ENCODE results near the gene SAMD3. TPM values are rescaled to one million over a fixed set of nuclear protein-coding genes. Genes with fewer than 3 reads are reported as not detected.

SAMD3 gene
- polyA plus RNA-seq, 1 of the 3 experiments (the other 2 are of a cell fraction) = 16.0 TPM

GRCh38 chr6:130158056-130158455 is 64.7 kb downstream of the SAMD3 start:
- H3K27me3 ChIP-seq (ENCODE audit: insufficient read depth) = no peaks in the 10 kb centered on the region
- ChIA-PET POLR2A (no interaction called here), CTCF (no interaction called here)
- no peaks in the 10 kb centered on the region for H3K79me2 ChIP-seq (ENCODE audit: insufficient read depth)
- H3K36me3 ChIP-seq (replicated peaks in 1 of 2; ENCODE audit: control insufficient read depth in 1 of 2, insufficient read depth in 2 of 2, low read length in 1 of 2) = peaks cover 0 to 20% of the 10 kb centered on the region in 2 experiments
- H4K20me1 ChIP-seq (ENCODE audit: insufficient read depth) = no peaks in the 10 kb centered on the region
- peaks cover 7% of the 10 kb centered on the region for H3F3A ChIP-seq (replicated peaks; ENCODE audit: insufficient read depth)
- no peak overlapping the region for H2AFZ ChIP-seq (ENCODE audit: low read depth)
- H3K9ac ChIP-seq = no peak overlapping the region
- H3K9me2 ChIP-seq = no peaks in the 10 kb centered on the region
- H3K4me1 ChIP-seq (ENCODE audit: control insufficient read depth in 1 of 2, insufficient read depth in 2 of 2, low read depth in 1 of 2, low read length in 1 of 2) = no peaks in the 10 kb centered on the region
- H3K4me2 ChIP-seq = no peak overlapping the region
- no peak overlapping the region for H3K4me3 ChIP-seq (ENCODE audit: low read depth in 2 of 2, low read length in 1 of 2)
- WGBS (ENCODE audit: low lambda C conversion rate) = 76% methylated on average over 2 of the region's 2 CpGs
- H3K9me3 ChIP-seq = no peaks in the 10 kb centered on the region
- no peak for DNase-seq
- no peak for TF ChIP-seq NRF1 (IDR thresholded peaks at IDR 0.05; ENCODE audit: low read depth, low read length)
- H3K27ac ChIP-seq (ENCODE audit: low read depth in 2 of 2, low read length in 1 of 2) = no peak overlapping the region

- TF ChIP-seq FOXJ3 (CRISPR knock-in tag; IDR thresholded peaks at IDR 0.05) (no peak), PBX3 (IDR thresholded peaks at IDR 0.05) (no peak), FOXM1 (IDR thresholded peaks at IDR 0.05; ENCODE audit: low read depth) (no peak), RAD21 (IDR thresholded peaks at IDR 0.05; ENCODE audit: low read length) (no peak), FOSL2 (IDR thresholded peaks at IDR 0.05; ENCODE audit: borderline replicate concordance, low read depth) (no peak), NRF1 (IDR thresholded peaks at IDR 0.05; ENCODE audit: low read depth, low read length) (no peak), JUND (IDR thresholded peaks at IDR 0.05) (no peak), MEF2A (IDR thresholded peaks at IDR 0.05; ENCODE audit: borderline replicate concordance, low read depth) (no peak)
- TF ChIP-seq, protein P1, sequence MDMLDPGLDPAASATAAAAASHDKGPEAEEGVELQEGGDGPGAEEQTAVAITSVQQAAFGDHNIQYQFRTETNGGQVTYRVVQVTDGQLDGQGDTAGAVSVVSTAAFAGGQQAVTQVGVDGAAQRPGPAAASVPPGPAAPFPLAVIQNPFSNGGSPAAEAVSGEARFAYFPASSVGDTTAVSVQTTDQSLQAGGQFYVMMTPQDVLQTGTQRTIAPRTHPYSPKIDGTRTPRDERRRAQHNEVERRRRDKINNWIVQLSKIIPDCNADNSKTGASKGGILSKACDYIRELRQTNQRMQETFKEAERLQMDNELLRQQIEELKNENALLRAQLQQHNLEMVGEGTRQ (IDR thresholded peaks at IDR 0.05; ENCODE audit: borderline replicate concordance, low read depth, low read length) = no peak
- no peak overlapping the region for H3K4me3 ChIP-seq (ENCODE audit: low read depth in 2 of 2, low read length in 1 of 2)
- no peaks in the 10 kb centered on the region for H3K9me2 ChIP-seq
- WGBS (ENCODE audit: low lambda C conversion rate) = 76% methylated on average over 5 of the region's 5 CpGs
- H3K4me2 ChIP-seq = no peak overlapping the region
- H3K9me3 ChIP-seq = no peaks in the 10 kb centered on the region
- H4K20me1 ChIP-seq (ENCODE audit: insufficient read depth) = no peaks in the 10 kb centered on the region
- CTCF ChIA-PET = no interaction called here
- no peak for DNase-seq
- POLR2A ChIA-PET = no interaction called here
- H3K36me3 ChIP-seq (replicated peaks in 1 of 2; ENCODE audit: control insufficient read depth in 1 of 2, insufficient read depth in 2 of 2, low read length in 1 of 2) = peaks cover 0 to 20% of the 10 kb centered on the region in 2 experiments
- no peaks in the 10 kb centered on the region for H3K4me1 ChIP-seq (ENCODE audit: control insufficient read depth in 1 of 2, insufficient read depth in 2 of 2, low read depth in 1 of 2, low read length in 1 of 2)
- H3K27ac ChIP-seq (ENCODE audit: low read depth in 2 of 2, low read length in 1 of 2) = no peak overlapping the region
- no peak overlapping the region for H3K9ac ChIP-seq
- H2AFZ ChIP-seq (ENCODE audit: low read depth) = no peak overlapping the region
- H3K79me2 ChIP-seq (ENCODE audit: insufficient read depth) = no peaks in the 10 kb centered on the region
- H3F3A ChIP-seq (replicated peaks; ENCODE audit: insufficient read depth) = peaks cover 7% of the 10 kb centered on the region
- no peaks in the 10 kb centered on the region for H3K27me3 ChIP-seq (ENCODE audit: insufficient read depth)
Observed at GRCh38 chr6:130156908-130157307, 65.8 kb downstream of the SAMD3 start.

DNA sequence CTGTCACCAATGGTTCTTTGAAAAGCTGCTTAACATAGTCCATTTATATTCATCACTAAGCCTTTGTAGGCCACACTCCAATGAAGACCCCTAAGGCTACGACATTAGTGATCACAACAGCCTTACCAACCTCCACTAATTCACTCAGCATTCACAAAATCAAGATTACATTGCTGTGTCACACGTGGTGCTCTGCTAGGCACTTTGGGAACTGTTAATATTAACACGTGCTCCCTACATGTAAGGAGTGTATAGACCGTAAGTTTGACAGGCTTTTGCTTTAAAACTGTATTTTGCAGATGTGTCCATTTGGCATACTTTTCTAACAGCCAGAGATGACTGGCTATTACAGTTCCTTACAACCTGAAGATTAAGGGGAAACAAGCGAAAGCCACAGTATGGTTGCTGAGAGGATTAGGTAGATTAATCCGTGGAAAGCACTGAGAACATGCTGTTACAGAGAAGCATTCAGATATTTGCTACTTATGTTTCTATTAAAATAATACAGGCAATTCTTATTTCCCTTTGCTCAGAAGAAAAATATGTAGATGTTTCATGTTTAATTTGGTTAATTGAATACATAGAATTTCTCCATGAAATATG is 69.7 kb downstream of the SAMD3 start:
- H3K9me2 ChIP-seq = no peaks in the 10 kb centered on the region
- H3K4me3 ChIP-seq (ENCODE audit: low read depth in 2 of 2, low read length in 1 of 2) = no peak overlapping the region
- H3K4me2 ChIP-seq = no peak overlapping the region
- H3K27me3 ChIP-seq (ENCODE audit: insufficient read depth) = no peaks in the 10 kb centered on the region
- no peaks in the 10 kb centered on the region for H3K4me1 ChIP-seq (ENCODE audit: control insufficient read depth in 1 of 2, insufficient read depth in 2 of 2, low read depth in 1 of 2, low read length in 1 of 2)
- H3K36me3 ChIP-seq (replicated peaks in 1 of 2; ENCODE audit: control insufficient read depth in 1 of 2, insufficient read depth in 2 of 2, low read length in 1 of 2) = peaks cover 0 to 21% of the 10 kb centered on the region in 2 experiments
- peaks cover 7% of the 10 kb centered on the region for H3F3A ChIP-seq (replicated peaks; ENCODE audit: insufficient read depth)
- no peaks in the 10 kb centered on the region for H3K79me2 ChIP-seq (ENCODE audit: insufficient read depth)
- no peak for DNase-seq
- H3K27ac ChIP-seq (ENCODE audit: low read depth in 2 of 2, low read length in 1 of 2) = no peak overlapping the region
- CTCF ChIA-PET = no interaction called here
- no peaks in the 10 kb centered on the region for H4K20me1 ChIP-seq (ENCODE audit: insufficient read depth)
- H2AFZ ChIP-seq (ENCODE audit: low read depth) = no peak overlapping the region
- POLR2A ChIA-PET = no interaction called here
- no peaks in the 10 kb centered on the region for H3K9me3 ChIP-seq
- H3K9ac ChIP-seq = no peak overlapping the region
- 71% methylated on average over 6 of the region's 6 CpGs for whole genome bisulfite sequencing (ENCODE audit: low lambda C conversion rate)
- TF ChIP-seq, protein P2, sequence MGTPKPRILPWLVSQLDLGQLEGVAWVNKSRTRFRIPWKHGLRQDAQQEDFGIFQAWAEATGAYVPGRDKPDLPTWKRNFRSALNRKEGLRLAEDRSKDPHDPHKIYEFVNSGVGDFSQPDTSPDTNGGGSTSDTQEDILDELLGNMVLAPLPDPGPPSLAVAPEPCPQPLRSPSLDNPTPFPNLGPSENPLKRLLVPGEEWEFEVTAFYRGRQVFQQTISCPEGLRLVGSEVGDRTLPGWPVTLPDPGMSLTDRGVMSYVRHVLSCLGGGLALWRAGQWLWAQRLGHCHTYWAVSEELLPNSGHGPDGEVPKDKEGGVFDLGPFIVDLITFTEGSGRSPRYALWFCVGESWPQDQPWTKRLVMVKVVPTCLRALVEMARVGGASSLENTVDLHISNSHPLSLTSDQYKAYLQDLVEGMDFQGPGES (IDR thresholded peaks at IDR 0.05; ENCODE audit: low read depth, low read length) = no peak
- no peak for TF ChIP-seq CTCF (IDR thresholded peaks at IDR 0.05)
- no peak for TF ChIP-seq GATA2 (CRISPR knock-in tag; IDR thresholded peaks at IDR 0.05)
- TF ChIP-seq, protein P3, sequence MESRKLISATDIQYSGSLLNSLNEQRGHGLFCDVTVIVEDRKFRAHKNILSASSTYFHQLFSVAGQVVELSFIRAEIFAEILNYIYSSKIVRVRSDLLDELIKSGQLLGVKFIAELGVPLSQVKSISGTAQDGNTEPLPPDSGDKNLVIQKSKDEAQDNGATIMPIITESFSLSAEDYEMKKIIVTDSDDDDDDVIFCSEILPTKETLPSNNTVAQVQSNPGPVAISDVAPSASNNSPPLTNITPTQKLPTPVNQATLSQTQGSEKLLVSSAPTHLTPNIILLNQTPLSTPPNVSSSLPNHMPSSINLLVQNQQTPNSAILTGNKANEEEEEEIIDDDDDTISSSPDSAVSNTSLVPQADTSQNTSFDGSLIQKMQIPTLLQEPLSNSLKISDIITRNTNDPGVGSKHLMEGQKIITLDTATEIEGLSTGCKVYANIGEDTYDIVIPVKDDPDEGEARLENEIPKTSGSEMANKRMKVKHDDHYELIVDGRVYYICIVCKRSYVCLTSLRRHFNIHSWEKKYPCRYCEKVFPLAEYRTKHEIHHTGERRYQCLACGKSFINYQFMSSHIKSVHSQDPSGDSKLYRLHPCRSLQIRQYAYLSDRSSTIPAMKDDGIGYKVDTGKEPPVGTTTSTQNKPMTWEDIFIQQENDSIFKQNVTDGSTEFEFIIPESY (IDR thresholded peaks at IDR 0.05; ENCODE audit: borderline replicate concordance, low read depth) = no peak
- TF ChIP-seq EZH2phosphoT487 (IDR thresholded peaks at IDR 0.05; ENCODE audit: borderline replicate concordance, low read depth) = no peak
- TF ChIP-seq RCOR1 (IDR thresholded peaks at IDR 0.05; ENCODE audit: low read length) = no peak
